Right atrium auricular region (tissue), 2 donors: ENCODE measurements around the gene LAMA5. TPM values are rescaled to one million over a fixed set of nuclear protein-coding genes. Genes with fewer than 3 reads are reported as not detected.

ENCODE experiments used
- DNase-seq: peaks from one replicate; pipeline ENCODE4 v3.0.0-alpha.2; 2019; ENCODE audit warnings: low spot score
- H3K27ac ChIP-seq, 2 donors: fragments of 200-600 bp; sonication (generic); 1 replicate in 1 of 2; 2 replicates in 1 of 2; pipeline ENCODE4 v1.5.1; 2016 to 2019
- H3K27me3 ChIP-seq, 2 donors: fragments of 200-600 bp; sonication (generic); one replicate each; pipeline versions ENCODE4 v1.5.1 to v1.6.0; 2017 to 2019
- H3K36me3 ChIP-seq: fragments of 200-600 bp; sonication (generic); one replicate; pipeline ENCODE4 v1.5.1; 2016
- H3K4me1 ChIP-seq, 2 donors: fragments of 200-600 bp; sonication (generic); one replicate each; pipeline versions ENCODE4 v1.5.1 to v1.6.0; 2017 to 2019
- H3K4me3 ChIP-seq, 2 donors: fragments of 200-600 bp; sonication (generic); 1 replicate in 1 of 2; 2 replicates in 1 of 2; pipeline ENCODE4 v1.5.1; 2017 to 2019; ENCODE audit warnings: mild to moderate bottlenecking in 1 of 2, moderate library complexity in 1 of 2
- H3K9me3 ChIP-seq, 2 donors: fragments of 200-600 bp; sonication (generic); one replicate each; pipeline ENCODE4 v1.5.1; 2019
- CTCF ChIP-seq, 2 donors: fragments of 200-600 bp; sonication (generic); IDR thresholded peaks; one replicate each; pipeline ENCODE4 v1.5.1; 2019; ENCODE audit warnings: antibody characterized with exemption in 2 of 2
- total RNA-seq, 2 donors: library from RNA; depleted of rRNA; stranded (reverse); fragments of >200 nt; gene quantifications; one replicate each; pipeline ENCODE4 v1.1.0, GENCODE V29; 2016

LAMA5 gene
- total RNA-seq, 2 donors from 2014 or later = 61.1 to 69.4 TPM

- Histone ChIP-seq H3K9me3 (no peaks in the 10 kb centered on the region), H3K4me1 (peaks cover 0 to 45% of the 10 kb centered on the region in 2 donors), H3K4me3 (no peak overlapping the region), H3K27me3 (no peaks in the 10 kb centered on the region), H3K36me3 (peaks cover 68% of the 10 kb centered on the region), H3K27ac (peak overlapping the region in 1 of 2 donors; percentile 78)
- DNase-seq = no peak
- TF ChIP-seq CTCF (IDR thresholded peaks at IDR 0.05) = no peak
These were observed 82.7 kb downstream of the LAMA5 start for GRCh38 chr20:62284448-62284847.

- DNase-seq = no peak
- Histone ChIP-seq H3K4me1 (peaks cover 0 to 45% of the 10 kb centered on the region in 2 donors), H3K36me3 (peaks cover 67% of the 10 kb centered on the region), H3K27me3 (no peaks in the 10 kb centered on the region), H3K4me3 (no peak overlapping the region), H3K9me3 (no peaks in the 10 kb centered on the region), H3K27ac (peak overlapping the region; percentile 78 to 83)
- no peak for TF ChIP-seq CTCF (IDR thresholded peaks at IDR 0.05)
These were observed 84.1 kb downstream of the LAMA5 start for GRCh38 chr20:62282877-62283503.

GRCh38 chr20:62282103-62282502 is 85.0 kb downstream of the LAMA5 start:
- no peak for TF ChIP-seq CTCF (IDR thresholded peaks at IDR 0.05)
- no peak overlapping the region for H3K4me3 ChIP-seq
- H3K27me3 ChIP-seq = no peaks in the 10 kb centered on the region
- peaks cover 61% of the 10 kb centered on the region for H3K36me3 ChIP-seq
- no peaks in the 10 kb centered on the region for H3K9me3 ChIP-seq
- DNase-seq = no peak
- peak overlapping the region; percentile 78 to 83 for H3K27ac ChIP-seq
- peaks cover 0 to 42% of the 10 kb centered on the region in 2 donors for H3K4me1 ChIP-seq

GRCh38 chr20:62281161-62281933 is 85.8 kb downstream of the LAMA5 start:
- no peak for TF ChIP-seq CTCF (IDR thresholded peaks at IDR 0.05)
- Histone ChIP-seq H3K27ac (no peak overlapping the region), H3K36me3 (peaks cover 54% of the 10 kb centered on the region), H3K9me3 (no peaks in the 10 kb centered on the region), H3K4me3 (no peak overlapping the region), H3K27me3 (no peaks in the 10 kb centered on the region), H3K4me1 (peaks cover 0 to 42% of the 10 kb centered on the region in 2 donors)
- DNase-seq = no peak

GRCh38 chr20:62280303-62280702 is 86.8 kb downstream of the LAMA5 start:
- no peak for TF ChIP-seq CTCF (IDR thresholded peaks at IDR 0.05)
- no peak for DNase-seq
- H3K9me3 ChIP-seq = no peaks in the 10 kb centered on the region
- no peak overlapping the region for H3K4me3 ChIP-seq
- no peaks in the 10 kb centered on the region for H3K27me3 ChIP-seq
- H3K4me1 ChIP-seq = peaks cover 0 to 31% of the 10 kb centered on the region in 2 donors
- H3K36me3 ChIP-seq = peaks cover 52% of the 10 kb centered on the region
- no peak overlapping the region for H3K27ac ChIP-seq
